GM23248 (cell line): ENCODE measurements around the gene CR1.
"Not testable (repeated sequence)": the region's sequence is repeated elsewhere in the genome, so short reads cannot be mapped to it uniquely, and the experiment has no call there.

Experiments
- EZH2 ChIP-seq: fragments of 200-600 bp; sonication (generic); IDR thresholded peaks from 2 replicates; pipeline ENCODE4 v1.6.1; 2018; ENCODE audit warnings: antibody characterized with exemption, mild to moderate bottlenecking; ENCODE audit not compliant: insufficient read depth, poor library complexity, severe bottlenecking
- EZH2phosphoT487 ChIP-seq: fragments of 200-600 bp; sonication (generic); IDR thresholded peaks from 2 replicates; pipeline ENCODE4 v1.6.1; 2018; ENCODE audit warnings: antibody characterized with exemption, moderate library complexity, mild to moderate bottlenecking, low read depth; ENCODE audit not compliant: insufficient read depth

DNA sequence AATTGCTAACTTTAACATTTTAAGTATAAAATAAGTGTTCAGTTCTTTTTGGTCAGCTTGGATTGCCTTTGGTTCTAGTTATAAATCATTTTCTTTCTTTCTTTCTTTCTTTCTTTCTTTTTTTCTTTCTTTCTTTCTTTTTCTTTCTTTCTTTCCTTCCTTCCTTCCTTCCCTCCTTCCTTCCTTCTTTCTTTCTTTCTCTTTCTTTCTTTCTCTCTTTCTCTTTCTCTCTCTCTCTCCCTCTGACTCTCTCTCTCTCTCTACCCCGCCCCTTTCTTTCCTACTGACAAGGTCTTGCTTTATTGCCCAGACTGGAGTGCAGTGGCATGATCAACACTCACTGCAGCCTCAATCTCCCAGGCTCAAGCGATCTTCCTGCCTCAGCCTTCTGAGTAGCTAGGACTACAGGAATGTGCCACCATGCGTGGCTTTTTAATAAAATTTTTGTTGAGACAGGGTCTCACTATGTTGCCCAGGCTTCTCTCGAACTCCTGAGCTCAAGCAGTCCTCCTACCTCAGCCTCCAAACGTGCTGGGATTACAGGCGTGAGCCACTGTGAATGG lies 187.0 kb downstream of the CR1 start:
- TF ChIP-seq EZH2, EZH2phosphoT487: not testable (repeated sequence)
